ENCODE measurements around the gene ITPR1.

ITPR1 gene

DNA sequence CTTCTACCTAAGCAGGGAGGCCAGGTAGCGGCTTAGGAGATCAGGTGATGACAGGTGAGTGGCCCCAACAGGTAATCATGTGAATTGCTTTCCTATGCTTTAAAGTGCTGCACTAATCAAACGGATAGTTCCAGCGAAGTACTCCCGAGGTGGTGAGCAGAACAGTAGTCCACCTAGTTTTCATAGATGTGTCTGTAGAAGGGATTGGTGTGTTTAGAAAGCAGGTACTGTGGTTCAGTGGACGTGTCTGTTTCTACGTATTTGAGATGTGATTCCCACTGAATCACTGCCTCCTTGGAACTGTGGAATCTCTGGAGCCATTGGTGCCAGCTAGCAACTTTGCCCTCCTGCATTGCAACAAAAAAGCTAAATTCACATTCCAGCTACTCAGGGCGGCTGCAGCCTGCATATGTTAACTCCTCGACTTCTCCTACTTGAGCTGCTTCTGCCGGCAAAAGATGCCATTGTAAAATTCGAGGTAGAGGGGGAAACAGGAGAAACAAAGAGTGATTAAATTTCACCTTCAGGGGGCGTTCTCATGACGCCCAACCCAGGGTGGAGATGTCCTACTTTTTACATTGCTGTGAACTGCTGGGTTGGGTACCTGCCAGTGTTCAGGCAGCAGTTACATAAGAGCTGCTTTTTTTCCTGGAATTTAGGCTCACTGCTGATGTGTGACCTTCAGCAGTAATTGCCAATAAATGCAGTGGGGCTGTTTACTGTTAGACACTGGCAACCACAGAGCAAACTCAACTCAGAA lies 227.3 kb downstream of the ITPR1 start:
- DNase-seq (ENCODE audit: low read depth) = peak; percentile 61

- peak; percentile 33 for DNase-seq (ENCODE audit: low read depth)
These were observed 228.4 kb downstream of the ITPR1 start for GRCh38 chr3:4721511-4721911.

DNA sequence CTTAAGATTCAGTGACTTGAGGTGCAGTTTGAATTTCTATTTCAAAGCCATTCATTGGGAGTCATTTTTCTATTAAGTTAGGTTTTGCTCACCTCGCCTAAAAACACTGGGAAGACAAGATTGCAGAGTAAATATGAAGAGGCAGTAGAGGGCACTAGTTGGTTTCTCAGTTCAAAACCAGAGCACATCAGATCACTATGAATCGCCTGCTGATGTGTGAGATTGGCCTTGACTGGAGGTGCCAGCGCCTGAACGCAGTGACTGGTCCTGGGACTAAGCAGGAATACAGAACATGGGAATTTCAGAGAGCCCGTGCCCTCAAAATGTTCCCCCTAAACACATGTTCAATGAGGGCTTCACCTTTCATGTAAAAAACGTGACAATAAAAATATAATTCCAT lies 229.0 kb downstream of the ITPR1 start:
- peak; percentile 52 for DNase-seq (ENCODE audit: low read depth)

DNA sequence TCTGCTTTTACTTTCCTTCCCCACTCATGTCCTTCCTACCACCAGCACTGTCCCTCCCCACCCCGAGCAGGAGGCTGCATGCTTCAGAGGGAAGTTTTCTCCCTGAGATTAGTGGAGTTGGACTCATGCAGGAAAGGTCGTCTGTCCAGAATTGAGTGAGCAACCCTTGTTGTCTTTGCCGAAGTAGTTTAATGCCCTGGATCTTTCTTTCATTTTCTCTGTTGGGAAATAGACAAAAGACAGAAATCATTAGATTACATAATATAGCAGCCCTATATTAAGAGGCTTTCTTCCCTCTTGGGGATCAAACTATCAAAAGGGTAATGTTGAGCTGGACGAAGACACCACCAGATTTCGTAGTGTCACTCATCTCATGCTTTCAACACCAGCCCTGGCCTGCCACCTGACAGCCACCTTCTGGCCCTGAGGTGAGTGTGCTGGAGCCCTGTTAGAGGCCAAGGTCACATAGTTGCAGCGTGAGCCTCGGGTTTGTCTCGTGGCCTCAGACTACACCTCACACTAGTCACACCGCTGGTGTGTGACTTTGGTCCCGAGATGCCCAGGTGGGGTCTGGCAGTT lies 231.0 kb downstream of the ITPR1 start:
- no peak for DNase-seq (ENCODE audit: low read depth)

GRCh38 chr3:4726549-4726948 lies 233.4 kb downstream of the ITPR1 start:
- DNase-seq (ENCODE audit: low read depth) = no peak

DNA sequence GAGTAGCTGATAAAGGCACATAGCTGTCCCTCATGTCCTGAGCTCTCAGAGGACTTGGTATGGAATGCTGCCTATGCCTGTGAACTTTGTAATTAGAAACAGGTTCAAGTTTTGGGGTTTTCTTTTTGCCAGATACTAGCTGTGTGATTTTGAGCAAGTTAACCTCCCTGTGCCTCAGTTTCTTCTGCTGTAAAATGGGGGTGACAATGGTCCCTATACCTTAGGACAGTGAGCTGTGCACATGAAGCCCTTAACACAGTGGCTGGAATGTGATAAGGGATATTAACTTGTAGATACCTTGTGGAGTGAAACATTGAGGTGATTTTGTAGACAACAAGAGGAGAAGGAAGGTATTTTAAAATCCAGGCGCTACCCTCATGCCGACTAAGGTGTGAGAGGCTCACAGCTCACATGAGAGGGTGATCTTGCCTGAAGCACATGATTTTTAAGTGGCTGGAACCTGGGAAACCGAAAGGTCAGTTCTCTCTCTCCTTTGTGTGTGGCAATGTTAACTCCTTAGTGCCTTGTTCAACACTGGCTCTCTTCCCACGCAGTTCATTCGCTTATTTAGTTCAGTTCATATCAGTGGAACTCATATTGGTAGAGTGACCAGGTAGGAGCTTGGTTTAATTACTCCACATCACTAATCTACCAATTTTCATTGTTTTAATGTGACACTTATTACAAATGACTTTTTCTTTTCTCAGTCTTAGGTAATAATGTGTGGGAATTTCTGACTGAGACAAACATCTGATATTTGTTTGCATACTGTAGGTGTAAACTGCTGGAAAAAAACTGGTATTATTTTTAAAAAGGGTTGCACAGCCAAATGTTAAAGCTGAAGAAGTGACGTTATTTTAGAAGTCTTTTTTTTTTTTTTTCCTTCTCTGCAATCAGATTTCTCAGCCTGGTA lies 236.2 kb downstream of the ITPR1 start:
- no peak for DNase-seq (ENCODE audit: low read depth)

DNA sequence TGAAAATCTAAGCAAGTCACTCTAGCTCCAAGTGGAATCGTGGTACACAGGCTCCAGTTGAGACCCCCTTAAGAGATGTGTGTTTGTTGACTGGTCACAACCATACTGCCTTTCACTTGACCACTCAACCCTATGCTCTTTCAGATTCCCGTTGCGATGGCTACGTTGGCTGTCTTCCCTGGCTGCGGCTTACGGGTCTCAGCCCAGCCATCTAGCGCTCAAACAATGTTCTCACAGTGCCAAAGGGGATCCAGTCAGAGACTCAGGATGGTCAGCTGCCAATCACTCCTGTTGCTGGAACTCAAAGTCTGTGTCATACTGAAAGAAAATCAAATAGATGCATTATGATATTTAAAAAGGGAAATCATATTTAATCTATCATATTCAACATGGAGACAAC lies 237.6 kb downstream of the ITPR1 start:
- no peak for DNase-seq (ENCODE audit: low read depth)

GRCh38 chr3:4731543-4732111 lies 238.5 kb downstream of the ITPR1 start:
- DNase-seq (ENCODE audit: low read depth) = no peak

DNA sequence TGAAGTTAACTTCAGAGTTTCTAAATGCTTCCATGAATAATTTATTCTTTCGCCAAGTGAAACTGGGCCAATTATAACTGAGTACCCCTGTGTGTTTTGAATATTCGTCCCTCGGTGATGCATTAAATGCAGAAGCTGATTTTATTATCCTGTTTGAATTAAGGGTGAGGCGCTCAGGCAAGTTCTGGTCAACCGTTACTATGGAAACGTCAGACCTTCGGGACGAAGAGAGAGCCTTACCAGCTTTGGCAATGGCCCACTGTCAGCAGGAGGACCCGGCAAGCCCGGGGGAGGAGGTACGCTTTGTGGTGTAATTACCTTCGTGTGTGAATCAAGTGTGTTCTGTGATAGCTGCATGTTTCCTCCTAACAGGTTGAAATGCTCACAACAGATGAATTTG lies 239.8 kb downstream of the ITPR1 start:
- no peak for DNase-seq (ENCODE audit: low read depth)

DNA sequence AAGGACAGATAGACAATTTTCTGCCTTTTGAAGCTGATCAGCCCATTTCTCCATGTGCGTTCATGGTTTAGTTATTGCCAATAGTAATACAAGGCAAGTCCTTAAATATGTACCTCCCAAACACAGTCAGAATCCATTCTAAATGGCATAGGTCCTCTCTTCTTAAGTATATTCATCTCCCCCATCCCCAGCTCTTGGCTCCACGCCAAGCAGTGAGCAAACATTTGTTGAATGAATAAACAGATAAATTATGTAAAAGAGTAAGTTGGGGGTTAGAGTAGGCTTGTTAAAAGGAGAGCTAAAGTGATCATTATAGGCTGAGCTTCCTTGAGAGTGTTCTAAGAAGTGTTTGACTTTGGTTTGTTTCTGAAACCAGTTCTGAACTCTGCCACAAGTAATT lies 241.3 kb downstream of the ITPR1 start:
- DNase-seq (ENCODE audit: low read depth) = no peak

DNA sequence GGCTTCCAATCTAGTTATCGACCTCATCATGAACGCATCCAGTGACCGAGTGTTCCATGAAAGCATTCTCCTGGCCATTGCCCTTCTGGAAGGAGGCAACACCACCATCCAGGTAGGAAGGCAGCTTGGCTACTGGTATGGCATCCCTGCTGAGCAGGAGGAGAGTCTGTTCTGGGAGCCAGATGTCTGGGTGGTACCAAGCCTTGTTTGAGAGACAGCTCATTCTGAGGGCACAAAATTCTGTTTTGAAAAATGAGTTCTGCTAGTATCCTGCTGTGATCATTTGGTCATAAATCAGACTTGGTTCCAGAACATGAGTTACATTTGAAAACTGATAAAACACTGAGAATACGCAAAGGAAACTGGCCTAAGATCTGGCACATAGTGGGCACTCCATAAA lies 242.1 kb downstream of the ITPR1 start:
- no peak for DNase-seq (ENCODE audit: low read depth)

- no peak for DNase-seq (ENCODE audit: low read depth)
These were observed 243.2 kb downstream of the ITPR1 start for GRCh38 chr3:4736284-4736861.

DNA sequence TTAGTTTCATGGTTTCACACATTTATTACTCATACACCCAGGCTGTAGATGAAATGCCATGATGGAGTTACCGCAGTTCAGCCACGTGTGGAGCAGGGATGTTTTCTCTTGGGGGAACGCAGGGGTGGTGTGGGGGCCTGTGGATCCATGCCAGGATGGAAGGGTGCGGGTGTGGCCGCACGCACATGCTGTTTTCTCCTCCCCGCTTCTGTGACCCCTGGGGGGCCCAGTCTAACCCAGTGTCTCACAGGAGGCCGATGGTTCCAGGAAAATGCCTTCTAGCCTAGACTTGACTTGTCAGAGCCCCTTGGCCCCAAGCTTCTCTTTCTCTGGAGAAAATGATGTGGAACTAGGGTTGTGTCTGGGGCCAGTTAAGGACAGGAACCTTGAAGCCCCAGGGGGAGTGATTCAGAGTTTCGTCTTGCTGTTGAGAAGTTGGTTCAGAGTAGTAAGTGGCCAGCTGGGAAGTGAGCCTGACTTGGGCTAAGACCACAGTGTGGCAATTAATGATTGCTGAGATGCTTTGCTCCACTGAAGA lies 245.7 kb downstream of the ITPR1 start:
- peak; percentile 22 for DNase-seq (ENCODE audit: low read depth)

DNA sequence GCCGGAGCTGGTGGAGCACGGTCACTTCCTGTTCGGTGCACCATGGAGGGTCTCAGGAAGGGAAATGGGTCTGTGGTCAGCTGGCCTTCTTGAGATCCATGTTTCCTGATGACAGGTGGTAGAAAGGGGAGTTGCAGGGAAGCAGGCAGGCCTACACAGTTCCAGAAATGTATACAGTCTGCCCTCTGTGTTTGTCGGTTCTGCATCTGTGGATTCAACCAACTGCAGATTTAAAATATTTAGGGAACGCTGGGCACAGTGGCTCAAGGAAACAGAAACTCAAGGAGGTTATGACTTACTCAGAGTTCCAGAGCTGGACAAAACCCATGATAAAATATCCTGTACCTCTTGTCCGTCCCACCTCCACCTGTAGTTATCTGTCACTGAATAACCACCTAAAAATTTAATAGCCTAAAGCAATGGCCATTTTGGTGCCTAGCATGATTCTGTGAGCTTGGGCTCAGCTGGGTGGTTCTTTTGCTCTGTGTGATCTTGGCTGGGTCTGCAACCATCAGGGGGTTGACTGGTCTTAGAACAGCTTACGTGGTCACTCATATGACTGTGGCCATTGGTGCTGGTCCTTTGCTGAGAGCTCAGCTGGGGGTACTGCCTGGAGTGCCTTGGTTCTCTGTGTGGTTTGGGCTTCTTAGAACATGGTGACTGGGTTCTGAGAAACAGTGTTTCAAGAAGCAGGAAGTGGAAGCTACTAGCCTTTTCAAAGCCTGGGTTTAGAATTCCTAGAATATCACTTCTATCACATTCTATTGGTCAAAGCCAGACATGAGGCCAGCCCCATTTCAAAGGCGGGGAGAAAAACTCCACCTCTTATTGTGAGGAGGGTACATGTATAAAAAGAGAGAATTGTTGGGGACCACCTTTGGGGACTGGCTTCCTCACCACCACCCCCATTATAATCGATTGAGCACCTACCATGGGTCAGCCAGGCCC lies 246.4 kb downstream of the ITPR1 start:
- DNase-seq (ENCODE audit: low read depth) = no peak

DNA sequence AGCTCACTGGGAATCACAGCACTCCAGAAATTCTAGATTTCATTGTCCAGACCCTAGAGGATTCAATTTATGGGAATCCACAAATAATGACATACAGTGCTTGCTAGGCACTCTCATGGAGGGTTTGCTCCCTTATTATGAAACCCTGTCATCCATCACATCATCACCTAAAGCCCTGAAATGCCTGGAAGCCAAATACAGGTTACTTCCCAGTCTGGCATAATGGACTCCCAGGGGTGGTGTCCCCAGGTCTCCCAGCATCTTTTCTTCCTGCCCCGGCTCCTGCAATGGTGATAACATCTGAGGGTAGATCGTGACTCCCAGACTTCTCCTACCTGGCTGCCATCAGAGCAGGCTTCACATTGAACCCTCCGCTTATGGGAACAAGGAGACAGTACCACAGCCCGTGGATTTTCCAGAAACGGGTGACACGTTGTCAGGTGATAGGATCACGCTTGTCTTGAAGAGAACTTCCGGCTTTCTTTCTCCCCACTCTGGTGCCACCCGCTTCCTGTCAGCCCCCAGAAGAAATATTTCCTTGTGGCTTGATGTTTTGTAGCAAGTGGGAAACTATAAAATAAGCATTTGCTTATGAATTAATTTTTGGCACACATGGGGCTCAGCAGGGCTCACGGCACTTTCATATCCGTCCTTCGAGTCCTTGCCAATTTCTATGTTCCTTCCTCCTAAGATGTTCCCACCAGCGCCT lies 247.4 kb downstream of the ITPR1 start:
- no peak for DNase-seq (ENCODE audit: low read depth)

- no peak for DNase-seq (ENCODE audit: low read depth)
These were observed 247.9 kb downstream of the ITPR1 start for GRCh38 chr3:4741106-4741403.

DNA sequence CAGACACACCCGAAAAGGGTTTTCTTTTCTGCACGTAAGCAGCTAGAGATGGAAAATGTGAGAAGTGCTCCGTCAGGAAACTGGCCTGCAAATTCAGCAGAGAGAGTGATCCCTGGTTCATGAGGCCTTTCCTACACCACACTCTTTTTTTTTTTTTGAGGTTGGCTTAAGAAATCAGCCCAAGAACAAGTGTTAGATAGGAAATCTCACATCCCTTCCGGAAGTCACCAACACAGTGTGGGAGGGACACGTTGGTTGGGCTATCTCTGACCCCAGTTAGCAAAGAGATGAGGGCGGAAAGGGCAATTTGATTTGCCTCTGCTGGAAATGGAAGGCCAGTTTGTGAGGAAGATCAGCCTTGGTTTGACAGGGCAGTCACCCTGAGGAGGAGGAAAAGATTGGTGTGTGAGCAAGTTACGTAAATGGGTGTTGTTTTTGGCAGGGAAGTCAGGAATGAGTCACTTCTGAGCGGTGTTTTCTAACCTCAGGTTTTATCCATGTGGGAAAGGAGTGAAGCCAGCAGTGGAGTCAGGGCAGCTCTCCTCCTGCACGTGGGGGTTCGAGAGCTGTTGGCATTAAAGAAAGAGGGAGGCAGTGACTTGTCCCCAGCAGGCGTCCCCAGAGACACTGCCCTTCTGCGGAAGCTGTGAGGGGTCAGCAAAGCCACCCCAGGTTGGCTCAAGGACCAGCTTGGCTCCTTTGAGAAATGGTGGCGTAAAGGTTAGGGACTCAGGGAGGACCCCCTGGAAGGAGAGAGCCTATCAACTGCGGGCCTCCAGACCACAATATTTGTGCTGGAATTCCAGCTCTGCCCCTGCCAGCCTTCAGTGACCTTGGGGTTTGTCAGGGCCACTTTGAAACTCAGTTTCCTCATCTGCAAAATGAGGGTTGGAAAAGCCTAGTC lies 248.5 kb downstream of the ITPR1 start:
- peak; percentile 78 for DNase-seq (ENCODE audit: low read depth)

DNA sequence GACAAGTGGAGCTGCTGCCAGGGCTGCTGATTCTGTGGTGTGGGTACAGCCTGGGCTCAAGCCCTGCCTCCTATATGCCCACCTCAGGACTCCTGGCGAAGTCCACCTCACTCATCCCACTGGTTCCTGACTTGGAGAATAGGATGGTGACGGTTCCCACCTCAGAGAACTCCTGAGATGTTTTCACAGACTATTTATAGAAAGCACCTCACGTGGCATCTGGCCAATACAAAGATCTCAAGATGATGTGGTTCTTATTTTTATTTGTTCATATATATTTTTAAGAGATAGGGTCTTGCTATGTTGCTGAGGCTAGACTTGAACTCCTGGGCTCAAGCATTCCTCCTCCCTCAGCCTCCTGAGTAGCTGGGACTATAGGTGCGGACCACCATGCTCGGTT lies 249.2 kb downstream of the ITPR1 start:
- DNase-seq (ENCODE audit: low read depth) = no peak

- no peak for DNase-seq (ENCODE audit: low read depth)
These were observed 250.2 kb downstream of the ITPR1 start for GRCh38 chr3:4743371-4743770.

Measured in fibroblast of gingiva (primary cell).